HG03442 (cell line): ENCODE measurements around the gene PPEF2.

Experiments used
- ATAC-seq: cut with Tn5 transposase; IDR thresholded peaks from one replicate; pipeline ENCODE4 v1.9.1; 2021; ENCODE audit warnings: mild to moderate bottlenecking, moderate library complexity; ENCODE audit not compliant: unreplicated experiment

The PPEF2 gene

DNA sequence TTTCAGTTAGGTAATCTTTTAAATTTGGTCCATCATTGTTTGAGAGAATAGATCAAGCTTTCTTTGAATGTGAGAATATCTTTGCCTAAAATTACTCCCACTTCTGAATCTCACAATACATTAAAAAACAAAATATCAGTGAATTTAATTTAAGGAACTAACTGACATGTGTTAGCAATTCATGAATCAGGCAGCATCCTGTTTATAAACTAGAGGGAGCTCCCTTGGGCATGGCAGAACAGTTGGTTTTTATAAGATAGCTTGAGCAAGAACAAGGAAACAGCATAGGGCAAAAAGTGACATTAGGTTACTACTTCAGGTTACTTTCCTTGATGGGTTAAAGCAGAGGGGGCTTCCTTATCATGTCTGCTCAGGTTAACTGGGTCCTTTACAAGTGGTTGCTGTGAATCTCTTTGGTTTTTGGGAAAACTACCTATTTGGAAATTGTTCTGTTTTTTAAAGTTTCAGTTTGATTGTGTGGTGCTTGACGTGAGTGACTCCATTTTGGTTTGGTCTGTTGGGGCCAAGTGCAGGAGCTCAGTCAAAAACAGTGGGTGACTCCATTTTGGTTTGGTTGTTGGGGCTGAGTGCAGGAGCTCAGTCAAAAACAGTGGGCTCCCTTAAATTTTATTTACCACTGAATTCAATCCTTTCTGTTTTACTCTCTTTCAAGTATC is 68.0 kb downstream of the PPEF2 start:
- ATAC-seq = no peak

DNA sequence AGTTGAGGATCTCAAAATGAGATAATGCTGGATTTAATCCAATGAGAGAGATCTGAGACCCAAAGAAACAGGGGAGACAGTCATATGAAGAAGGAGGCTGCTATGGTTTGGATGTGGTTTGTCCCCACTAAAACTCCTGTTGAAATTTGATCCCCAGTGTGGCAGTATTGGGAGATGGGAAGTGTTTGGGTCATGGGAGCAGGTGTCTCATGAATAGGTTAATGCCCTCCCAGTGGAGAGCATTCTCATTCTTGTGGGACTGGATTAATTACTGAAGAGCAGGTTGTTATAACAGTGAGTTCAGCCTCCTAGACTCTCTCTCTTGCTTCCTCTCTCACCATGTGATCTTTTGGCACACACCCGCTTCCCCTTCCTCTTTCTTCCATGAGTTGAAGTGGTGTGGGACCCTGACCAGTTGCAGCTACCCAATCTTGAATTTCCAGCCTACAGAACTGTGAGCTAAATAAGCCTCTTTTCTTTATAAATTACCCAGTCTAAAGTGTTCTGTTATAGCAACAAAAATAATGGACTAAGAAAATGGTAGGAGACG is 70.3 kb downstream of the PPEF2 start:
- no peak for ATAC-seq

DNA sequence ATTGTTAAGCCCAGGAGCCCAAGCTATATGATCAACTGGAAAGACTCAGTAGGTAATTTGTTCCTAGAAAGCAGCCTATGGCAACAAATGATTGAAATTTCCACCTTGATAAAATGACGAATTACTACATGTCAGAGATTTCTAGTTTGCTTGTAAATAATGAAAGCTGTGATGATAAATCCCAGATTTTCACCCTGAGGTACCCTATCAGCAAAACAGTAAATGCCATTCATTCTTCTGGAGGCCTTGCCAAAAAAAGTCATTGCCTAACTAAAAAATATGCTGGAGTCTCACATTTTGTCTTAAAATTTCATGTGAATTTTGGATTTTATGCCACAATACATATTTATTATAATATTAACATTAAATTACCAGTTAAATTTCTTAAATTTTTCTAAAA is 71.3 kb downstream of the PPEF2 start:
- ATAC-seq = no peak

DNA sequence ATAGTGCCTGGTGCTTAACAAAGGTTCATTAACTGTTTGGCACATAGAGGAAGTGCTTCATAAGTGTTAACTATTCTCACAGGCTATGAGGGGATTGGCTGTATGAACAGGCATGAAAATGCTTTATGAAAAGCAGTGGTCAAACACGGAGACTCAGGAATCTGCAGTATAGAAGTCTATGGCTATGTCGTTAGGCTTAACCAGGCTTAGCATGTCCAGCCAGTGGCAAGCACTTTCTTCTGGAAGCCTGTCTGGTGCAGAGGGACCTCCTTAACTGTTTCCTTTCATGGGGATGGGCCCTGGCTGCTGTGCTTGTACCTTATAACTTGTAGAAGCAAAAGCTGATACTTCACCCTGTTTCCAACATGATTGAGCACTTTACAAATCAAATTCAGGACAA is 78.4 kb downstream of the PPEF2 start:
- ATAC-seq = no peak

DNA sequence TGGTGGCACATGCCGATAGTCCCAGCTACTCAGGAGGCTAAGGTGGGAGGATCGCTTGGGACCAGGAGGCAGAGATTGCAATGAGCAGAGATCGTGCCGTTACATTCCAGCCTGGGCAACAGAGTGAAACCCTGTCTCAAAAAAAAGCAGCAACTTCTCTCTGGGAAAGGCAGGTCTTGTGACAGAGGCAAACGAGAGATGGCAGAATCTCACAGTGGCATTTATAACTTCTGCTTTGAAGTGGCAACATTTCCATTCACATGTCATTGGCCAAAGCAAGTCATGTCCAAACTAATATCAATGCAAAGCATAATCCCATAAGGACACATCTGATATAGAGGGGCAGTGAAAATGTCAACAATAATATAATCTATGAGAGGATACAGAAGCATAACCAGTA is 79.8 kb downstream of the PPEF2 start:
- ATAC-seq = no peak

DNA sequence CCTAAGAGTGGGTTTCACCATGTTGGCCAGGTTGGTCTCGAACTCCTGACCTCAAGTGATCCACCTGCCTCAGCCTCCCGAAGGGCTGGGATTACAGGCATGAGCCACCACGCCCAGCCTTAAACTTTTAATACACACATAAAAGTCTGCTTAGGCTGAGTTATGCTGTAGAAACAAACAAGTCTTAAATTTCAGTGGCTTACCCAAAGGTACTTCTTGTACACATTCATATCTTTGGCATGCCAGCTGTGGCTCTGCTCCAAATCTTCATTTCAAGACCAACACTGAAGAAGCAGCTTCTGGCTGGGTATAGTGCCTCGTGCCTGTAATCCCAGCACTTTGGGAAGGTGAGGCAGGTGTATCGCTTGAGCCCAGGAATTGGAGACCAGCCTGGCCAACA is 80.3 kb downstream of the PPEF2 start:
- no peak for ATAC-seq

DNA sequence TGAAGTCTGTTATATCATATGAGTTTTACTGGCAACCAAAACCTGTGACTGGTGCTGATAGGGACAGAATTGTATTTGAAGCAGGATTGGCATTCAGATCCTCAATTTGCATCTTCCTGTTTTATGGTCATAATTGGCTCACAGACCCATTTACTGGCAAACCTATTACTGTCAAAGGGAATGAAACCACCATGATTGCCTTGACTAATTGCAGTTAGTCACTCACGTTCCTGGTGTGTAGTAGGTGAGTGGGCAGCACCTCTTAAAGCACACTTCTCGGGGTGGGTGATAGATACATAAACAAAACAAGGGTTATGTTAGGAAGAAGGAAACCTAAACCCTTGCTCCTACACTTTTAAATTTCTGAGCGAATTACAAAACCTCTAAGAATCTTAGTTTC is 81.0 kb downstream of the PPEF2 start:
- ATAC-seq = no peak

DNA sequence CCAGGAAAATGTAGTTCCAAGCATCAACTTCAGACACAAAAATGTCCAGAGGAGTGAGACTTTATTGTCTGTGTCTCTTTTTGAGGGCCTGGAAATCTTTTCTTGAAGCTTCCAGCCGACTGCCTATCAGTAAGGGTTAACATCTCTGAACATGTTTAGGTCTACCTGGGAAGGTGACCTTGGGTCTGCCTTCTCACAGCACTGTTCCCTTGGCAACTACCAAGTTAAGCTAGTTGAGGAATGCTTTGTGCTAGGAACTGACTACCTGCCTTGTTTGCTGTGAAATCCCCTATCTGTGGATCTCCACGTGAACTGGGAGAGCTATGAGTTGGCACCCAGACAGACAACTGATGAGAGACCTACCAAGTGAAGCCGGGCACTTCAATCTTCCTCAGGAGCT is 81.6 kb downstream of the PPEF2 start:
- no peak for ATAC-seq

DNA sequence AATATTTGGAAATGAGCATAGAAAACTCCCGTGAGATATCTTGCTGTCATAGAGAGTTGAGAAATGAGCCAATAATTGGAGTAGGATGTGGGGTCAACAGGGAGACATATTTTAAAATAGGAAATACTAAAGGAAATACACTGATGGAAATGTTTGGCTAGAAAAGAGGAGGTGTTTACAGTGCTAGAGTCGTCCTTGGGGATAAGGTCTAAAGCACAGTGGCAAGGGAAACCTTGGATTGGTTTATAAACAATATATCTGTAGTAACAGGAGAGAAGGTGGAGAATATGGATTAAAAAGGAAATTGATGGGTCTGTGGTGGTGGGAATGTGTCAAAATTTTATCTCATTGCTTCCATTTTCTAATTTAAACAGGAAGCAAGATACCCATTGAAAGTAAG is 82.1 kb downstream of the PPEF2 start:
- ATAC-seq = no peak

DNA sequence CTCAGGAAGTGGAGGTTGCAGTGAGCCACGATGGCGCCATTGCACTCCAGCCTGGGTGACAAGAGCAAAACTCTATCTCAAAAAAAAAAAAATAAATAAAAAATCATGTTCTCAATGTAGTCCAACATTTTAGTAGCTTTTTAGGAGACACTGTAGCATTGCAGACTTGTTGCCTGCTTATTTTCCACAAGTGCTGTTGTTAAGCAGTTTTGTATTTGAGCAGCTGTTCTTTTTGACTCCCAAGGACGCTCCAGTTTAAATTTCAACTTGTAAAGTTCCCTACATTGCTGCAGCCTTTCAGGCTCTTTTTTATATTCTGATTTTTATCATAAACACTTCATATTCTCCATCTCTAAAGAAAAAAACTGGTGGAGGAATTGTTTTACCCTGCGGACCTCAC is 83.1 kb downstream of the PPEF2 start:
- ATAC-seq = no peak

DNA sequence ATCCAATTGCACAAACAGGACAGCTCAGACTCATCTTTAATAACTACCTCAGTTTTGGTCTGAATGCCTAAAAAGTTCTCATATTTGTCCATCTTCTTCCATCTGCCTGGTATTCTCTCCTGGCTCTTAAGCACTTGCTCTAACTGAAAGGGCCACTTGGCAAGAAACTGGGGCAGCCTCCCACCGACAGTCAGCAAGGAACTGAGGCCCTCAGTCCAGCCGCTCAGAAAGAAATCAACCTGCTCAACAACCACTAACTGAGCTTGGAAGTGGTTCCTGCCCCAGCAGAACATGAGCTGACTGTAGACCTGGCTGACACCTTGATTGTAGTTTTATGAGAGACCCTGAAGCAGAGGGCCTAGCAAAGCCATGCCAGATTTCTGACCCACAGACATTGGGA is 84.4 kb downstream of the PPEF2 start:
- ATAC-seq = no peak
